Nephron progenitor cell (in vitro differentiated cells): ENCODE measurements around the gene SLC25A23.

Source experiments
- DNase-seq: peaks from one replicate; pipeline ENCODE4 v3.0.0; 2021
- H3K27ac Mint-ChIP-seq: 2 replicates; pipeline ENCODE4 v1.8.0; 2021; ENCODE audit warnings: mild to moderate bottlenecking, moderate library complexity, mixed read lengths
- H3K27me3 Mint-ChIP-seq: 2 replicates; pipeline ENCODE4 v1.8.0; 2021; ENCODE audit warnings: mild to moderate bottlenecking, low read depth, mixed read lengths; ENCODE audit not compliant: poor library complexity
- H3K36me3 Mint-ChIP-seq: 2 replicates; pipeline ENCODE4 v1.8.0; 2021; ENCODE audit warnings: low read depth, mixed read lengths
- H3K4me1 Mint-ChIP-seq: 2 replicates; pipeline ENCODE4 v1.8.0; 2021; ENCODE audit warnings: mixed read lengths
- H3K4me3 Mint-ChIP-seq: 2 replicates; pipeline ENCODE4 v1.8.0; 2021; ENCODE audit warnings: mild to moderate bottlenecking, moderate library complexity, mixed read lengths
- H3K9me3 Mint-ChIP-seq: 2 replicates; pipeline ENCODE4 v1.8.0; 2021; ENCODE audit warnings: mild to moderate bottlenecking, moderate library complexity, mixed read lengths
- CTCF ChIP-seq: fragments of 200-600 bp; sonication (generic); IDR thresholded peaks from 2 replicates; pipeline ENCODE4 v1.5.0; 2021; ENCODE audit warnings: antibody characterized with exemption

Gene SLC25A23

DNA sequence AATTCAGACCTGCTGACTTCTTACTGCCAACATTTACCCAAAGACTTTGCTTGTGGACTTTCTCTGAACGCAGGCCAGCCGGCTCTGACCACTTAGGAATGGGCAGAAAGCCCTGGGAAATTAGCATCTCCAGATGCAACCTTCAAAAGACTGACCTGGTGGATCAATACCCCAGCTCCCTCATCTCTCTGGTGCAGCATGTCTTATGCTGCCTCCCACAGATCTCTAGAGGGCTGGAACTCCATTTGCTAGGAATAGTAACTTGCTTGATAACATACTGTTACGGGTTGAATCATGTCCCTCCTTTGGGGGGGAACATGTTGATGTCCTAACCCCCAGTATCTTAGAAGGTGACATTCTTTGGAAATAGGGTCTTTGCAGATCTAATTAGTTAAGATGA is 13.1 kb downstream of the SLC25A23 start:
- H3K9me3 Mint-ChIP-seq = peaks cover 15% of the 10 kb centered on the region
- no peak for DNase-seq

GRCh38 chr19:6443986-6444385 is 15.6 kb downstream of the SLC25A23 start:
- H3K9me3 Mint-ChIP-seq = peaks cover 15% of the 10 kb centered on the region
- no peak for DNase-seq
- H3K4me1 Mint-ChIP-seq = no peaks in the 10 kb centered on the region
- no peaks in the 10 kb centered on the region for H3K27me3 Mint-ChIP-seq
- H3K4me3 Mint-ChIP-seq = no peak overlapping the region
- TF ChIP-seq CTCF = no peak
- H3K27ac Mint-ChIP-seq = no peak overlapping the region
- H3K36me3 Mint-ChIP-seq = peaks cover 32% of the 10 kb centered on the region

More for the DNA sequence above, 13.1 kb downstream of the SLC25A23 start:
- Mint-ChIP-seq H3K4me3 (no peak overlapping the region), H3K4me1 (no peaks in the 10 kb centered on the region), H3K27ac (no peak overlapping the region), H3K27me3 (peaks cover 5% of the 10 kb centered on the region), H3K36me3 (peaks cover 34% of the 10 kb centered on the region)
- no peak for TF ChIP-seq CTCF

DNA sequence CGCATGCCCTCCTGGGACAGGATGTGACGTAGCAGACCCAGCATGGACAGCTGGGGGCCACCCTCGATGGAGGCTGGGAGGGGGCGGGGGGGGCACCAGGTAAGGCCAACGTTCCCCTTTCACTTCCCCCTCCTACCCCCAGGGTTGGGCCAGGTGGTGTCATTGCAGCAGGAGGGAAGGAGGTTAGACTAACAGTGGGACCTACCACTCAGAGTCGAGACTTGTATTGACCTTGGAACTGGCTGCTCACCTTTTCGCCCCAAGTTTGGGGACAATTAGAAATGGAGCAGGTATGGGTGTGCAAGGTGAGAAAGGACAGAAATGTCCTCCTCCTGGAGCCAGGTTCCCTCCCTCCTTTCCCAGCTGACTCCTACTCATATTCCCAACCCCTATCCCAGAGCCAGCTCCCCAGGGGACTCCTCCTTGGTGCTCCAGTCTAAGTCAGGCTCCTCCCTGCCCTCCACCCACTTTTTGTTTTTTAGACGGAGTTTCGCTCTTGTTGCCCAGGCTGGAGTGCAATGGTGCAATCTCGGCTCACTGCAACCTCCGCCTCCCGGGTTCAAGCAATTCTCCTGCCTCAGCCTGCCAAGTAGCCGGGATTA is 17.4 kb downstream of the SLC25A23 start:
- H3K27me3 Mint-ChIP-seq = peaks cover 7% of the 10 kb centered on the region

DNA sequence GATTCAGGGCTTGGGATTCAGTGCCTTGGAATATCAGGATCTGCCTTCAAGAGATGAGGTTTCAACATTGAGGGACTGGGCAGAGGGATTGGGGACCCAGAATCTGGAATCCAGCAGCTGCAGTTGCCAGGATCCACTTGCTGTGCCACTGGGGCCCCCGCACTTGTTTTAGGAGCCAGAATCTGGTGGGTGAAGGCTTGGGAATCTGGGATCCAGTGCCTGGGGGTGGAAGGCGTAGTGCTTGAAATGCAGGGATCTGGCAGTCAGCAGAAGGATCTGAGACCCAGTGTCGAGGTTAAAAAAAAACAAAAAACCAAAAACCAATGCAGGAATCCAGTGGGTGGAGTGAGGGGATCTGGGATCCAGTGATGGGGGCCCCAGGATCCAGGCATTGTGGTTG is 18.7 kb downstream of the SLC25A23 start:
- no peak overlapping the region for H3K27ac Mint-ChIP-seq
- H3K4me1 Mint-ChIP-seq = no peaks in the 10 kb centered on the region
- H3K36me3 Mint-ChIP-seq = peaks cover 19% of the 10 kb centered on the region
- peaks cover 8% of the 10 kb centered on the region for H3K9me3 Mint-ChIP-seq
- DNase-seq = no peak
- TF ChIP-seq CTCF = no peak
- H3K27me3 Mint-ChIP-seq = peaks cover 7% of the 10 kb centered on the region
- no peak overlapping the region for H3K4me3 Mint-ChIP-seq

More for the DNA sequence above, 17.4 kb downstream of the SLC25A23 start:
- Mint-ChIP-seq H3K4me1 (no peaks in the 10 kb centered on the region), H3K36me3 (peaks cover 32% of the 10 kb centered on the region), H3K4me3 (no peak overlapping the region), H3K27ac (no peak overlapping the region), H3K9me3 (peaks cover 15% of the 10 kb centered on the region)
- no peak for TF ChIP-seq CTCF
- no peak for DNase-seq

DNA sequence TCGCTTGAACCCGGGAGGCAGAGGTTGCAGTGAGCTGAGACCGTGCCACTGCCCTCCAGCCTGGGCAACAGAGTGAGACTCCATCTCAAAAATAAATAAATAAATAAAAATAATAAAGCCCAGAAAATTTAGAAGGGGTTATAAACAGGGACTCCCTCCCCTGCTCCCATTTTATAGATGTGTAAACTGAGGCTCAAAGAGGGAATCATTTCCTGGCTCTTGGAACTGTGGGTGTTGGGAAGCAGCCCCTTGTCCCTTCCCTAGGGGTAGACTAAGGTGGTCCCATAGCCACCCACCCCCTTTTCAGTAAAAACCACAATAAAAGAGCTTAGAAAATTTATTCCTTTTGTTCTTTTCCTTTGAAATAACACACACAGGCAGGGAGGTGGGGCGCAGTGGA is 19.8 kb downstream of the SLC25A23 start:
- Mint-ChIP-seq H3K9me3 (no peaks in the 10 kb centered on the region), H3K27ac (no peak overlapping the region), H3K4me1 (no peaks in the 10 kb centered on the region), H3K27me3 (peaks cover 7% of the 10 kb centered on the region), H3K36me3 (peaks cover 9% of the 10 kb centered on the region), H3K4me3 (no peak overlapping the region)
- DNase-seq = no peak
- no peak for TF ChIP-seq CTCF

GRCh38 chr19:6433663-6434062 is 25.9 kb downstream of the SLC25A23 start, which contains the start of gene SLC25A41:
SLC25A41 (minus strand) TSS chr19:6433763; CDS start chr19:6433693, 70 bp downstream.
- no peak for DNase-seq
- no peak within 1 kb of the TSS for H3K27ac Mint-ChIP-seq
- H3K4me3 Mint-ChIP-seq = no peak within 1 kb of the TSS
- no peaks in the 10 kb centered on the region for H3K36me3 Mint-ChIP-seq
- H3K9me3 Mint-ChIP-seq = no peaks in the 10 kb centered on the region
- peaks cover 46% of the 10 kb centered on the region for H3K27me3 Mint-ChIP-seq
- no peak for TF ChIP-seq CTCF
- no peaks in the 10 kb centered on the region for H3K4me1 Mint-ChIP-seq
